Measurements from ENCODE around the gene ETS1.

The ETS1 gene

GRCh38 chr11:128550261-128550821 lies 37.0 kb downstream of the ETS1 start:
- TF ChIP-seq FOXP2 (optimal IDR thresholded peaks at IDR 0.05; ENCODE audit: borderline replicate concordance, extremely low read depth, extremely low read length, insufficient read depth) (peak; percentile 42), REST (IDR thresholded peaks at IDR 0.05; ENCODE audit: insufficient read depth in 1 of 2, low read depth in 2 of 2, low read length in 2 of 2) (no peak), SIN3A (IDR thresholded peaks at IDR 0.05; ENCODE audit: borderline replicate concordance, insufficient read depth, low read length) (peak; percentile 53; the same call in 1 of the 2 replicates), TAF1 (IDR thresholded peaks at IDR 0.05; ENCODE audit: borderline replicate concordance, insufficient read depth, low read length) (no peak), POLR2AphosphoS5 (IDR thresholded peaks at IDR 0.05; ENCODE audit: low read depth, low read length) (no peak; the same call in 1 of the 2 replicates)

- TF ChIP-seq TAF1 (IDR thresholded peaks at IDR 0.05; ENCODE audit: borderline replicate concordance, insufficient read depth, low read length) (0 out of 2 replicates have a peak, but pooled peaks have one; percentile 11), POLR2AphosphoS5 (IDR thresholded peaks at IDR 0.05; ENCODE audit: low read depth, low read length) (no peak; the same call in 1 of the 2 replicates)
Observed at GRCh38 chr11:128549256-128549944, 38.0 kb downstream of the ETS1 start.

GRCh38 chr11:128548649-128549255 lies 38.6 kb downstream of the ETS1 start:
- TF ChIP-seq SIN3A (IDR thresholded peaks at IDR 0.05; ENCODE audit: borderline replicate concordance, insufficient read depth, low read length) (0 out of 2 replicates have a peak, but pooled peaks have one; percentile 87), POLR2AphosphoS5 (IDR thresholded peaks at IDR 0.05; ENCODE audit: low read depth, low read length) (no peak; the same call in 1 of the 2 replicates), FOXP2 (optimal IDR thresholded peaks at IDR 0.05; ENCODE audit: borderline replicate concordance, extremely low read depth, extremely low read length, insufficient read depth) (peak; percentile 58), TAF1 (IDR thresholded peaks at IDR 0.05; ENCODE audit: borderline replicate concordance, insufficient read depth, low read length) (no peak), REST (IDR thresholded peaks at IDR 0.05; ENCODE audit: insufficient read depth in 1 of 2, low read depth in 2 of 2, low read length in 2 of 2) (peak; percentile 9 to 62; a peak in 1 of 4 replicates)

- TF ChIP-seq REST (IDR thresholded peaks at IDR 0.05; ENCODE audit: insufficient read depth in 1 of 2, low read depth in 2 of 2, low read length in 2 of 2): no peak
Observed at GRCh38 chr11:128547946-128548648, 39.3 kb downstream of the ETS1 start.

GRCh38 chr11:128546916-128547315 lies 40.4 kb downstream of the ETS1 start:
- TF ChIP-seq REST (IDR thresholded peaks at IDR 0.05; ENCODE audit: insufficient read depth in 1 of 2, low read depth in 2 of 2, low read length in 2 of 2): no peak
- TF ChIP-seq SIN3A (IDR thresholded peaks at IDR 0.05; ENCODE audit: borderline replicate concordance, insufficient read depth, low read length): no peak
